Mesendoderm (in vitro differentiated cells): Measurements from ENCODE around the gene PCSK6.

Experiments used
- DNase-seq: peaks from one replicate; pipeline ENCODE4 v3.0.0; 2013
- H2AK5ac ChIP-seq: 2 replicates; pipeline ENCODE4 v1.6.1; 2013; ENCODE audit warnings: low read length, inconsistent platforms
- H2BK120ac ChIP-seq: 2 replicates; pipeline ENCODE4 v1.6.1; 2013; ENCODE audit warnings: low read depth, mild to moderate bottlenecking, low read length, moderate library complexity, mixed read lengths
- H2BK15ac ChIP-seq: replicated peaks from 2 replicates; pipeline ENCODE4 v1.6.1; 2013; ENCODE audit warnings: low read depth, mild to moderate bottlenecking, moderate library complexity
- H2BK5ac ChIP-seq: 2 replicates; pipeline ENCODE4 v1.6.1; 2013; ENCODE audit warnings: low read length, inconsistent platforms
- H3K18ac ChIP-seq: 2 replicates; pipeline ENCODE4 v1.6.1; 2013; ENCODE audit warnings: mild to moderate bottlenecking, low read length, mixed read lengths
- H3K23ac ChIP-seq: one replicate; pipeline ENCODE4 v1.6.1; 2013; ENCODE audit warnings: low read length
- H3K27ac ChIP-seq: 2 replicates; pipeline ENCODE4 v1.5.1; 2013; ENCODE audit warnings: low read depth, mild to moderate bottlenecking, inconsistent platforms, low read length, moderate library complexity
- H3K27me3 ChIP-seq: 2 replicates; pipeline ENCODE4 v1.6.1; 2013; ENCODE audit warnings: low read length, control low read depth, mild to moderate bottlenecking, inconsistent platforms; ENCODE audit not compliant: insufficient read depth, poor library complexity
- H3K36me3 ChIP-seq: 2 replicates; pipeline ENCODE4 v1.6.1; 2013; ENCODE audit warnings: low read length, inconsistent platforms; ENCODE audit not compliant: control insufficient read depth, insufficient read depth
- H3K4ac ChIP-seq: one replicate; pipeline ENCODE4 v1.6.1; 2013; ENCODE audit warnings: low read depth, mild to moderate bottlenecking, low read length, moderate library complexity
- H3K4me1 ChIP-seq: 2 replicates; pipeline ENCODE4 v1.6.1; 2013; ENCODE audit warnings: low read depth, low read length, inconsistent platforms; ENCODE audit not compliant: control insufficient read depth
- H3K4me2 ChIP-seq: 2 replicates; pipeline ENCODE4 v1.6.1; 2013; ENCODE audit warnings: low read length
- H3K4me3 ChIP-seq: 2 replicates; pipeline ENCODE4 v1.5.1; 2013; ENCODE audit warnings: mild to moderate bottlenecking, low read length
- H3K56ac ChIP-seq: one replicate; pipeline ENCODE4 v1.6.1; 2013; ENCODE audit warnings: low read length
- H3K79me1 ChIP-seq: 2 replicates; pipeline ENCODE4 v1.6.1; 2013; ENCODE audit warnings: low read length, inconsistent platforms
- H3K79me2 ChIP-seq: 2 replicates; pipeline ENCODE4 v1.6.1; 2013; ENCODE audit warnings: mild to moderate bottlenecking, low read length; ENCODE audit not compliant: control insufficient read depth, insufficient read depth
- H3K9ac ChIP-seq: 2 replicates; pipeline ENCODE4 v1.6.1; 2013; ENCODE audit warnings: low read length, inconsistent platforms
- H4K5ac ChIP-seq: one replicate; pipeline ENCODE4 v1.6.1; 2013; ENCODE audit warnings: low read length
- H4K8ac ChIP-seq: one replicate; pipeline ENCODE4 v1.6.1; 2013; ENCODE audit warnings: low read depth, mild to moderate bottlenecking, control low read depth, low read length, moderate library complexity
- WGBS: extraction: QIAGEN DNeasy Blood & Tissue Kit; methylation state at CpG from one replicate; pipeline ENCODE4 v1.1.7; 2013; ENCODE audit warnings: low lambda C conversion rate, missing lambda C conversion rate; ENCODE audit not compliant: insufficient coverage; ENCODE audit errors: extremely low coverage; 5-methylcytosine and 5-hydroxymethylcytosine counted together

Gene PCSK6

DNA sequence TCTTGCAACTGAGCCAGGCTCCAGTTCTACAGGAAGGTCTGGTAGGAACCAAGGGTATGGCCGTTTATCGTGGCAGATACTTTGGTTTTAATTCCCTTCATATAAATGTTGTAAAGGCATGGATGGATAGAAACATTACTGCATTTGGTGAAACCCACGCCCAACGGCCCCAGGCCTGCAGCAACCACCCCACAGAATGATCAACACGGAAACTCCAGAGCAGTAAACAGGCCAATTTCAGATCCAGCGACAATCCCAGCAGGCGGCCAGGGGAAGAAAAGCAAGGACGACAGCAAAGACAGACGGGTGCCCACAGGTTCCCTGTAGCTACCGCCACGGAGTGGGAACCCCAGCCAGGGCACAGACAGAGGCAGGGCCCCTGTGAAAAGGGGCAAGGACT is 32.6 kb upstream of the PCSK6 start:
- WGBS, result no CpG with 5 or more reads among the region's 11 CpGs

GRCh38 chr15:101521591-101521990 is 32.1 kb upstream of the PCSK6 start:
- no peak overlapping the region for H3K4ac ChIP-seq
- no peak overlapping the region for H2BK15ac ChIP-seq
- H3K56ac ChIP-seq, result no peak overlapping the region
- H4K5ac ChIP-seq, result no peak overlapping the region
- H3K27ac ChIP-seq, result no peak overlapping the region
- no peak overlapping the region for H4K8ac ChIP-seq
- no peak overlapping the region for H3K4me2 ChIP-seq
- WGBS, result no CpG with 5 or more reads among the region's 5 CpGs
- H2BK5ac ChIP-seq, result no peak overlapping the region
- no peak overlapping the region for H3K23ac ChIP-seq
- H3K27me3 ChIP-seq, result no peaks in the 10 kb centered on the region
- H3K4me3 ChIP-seq, result no peak overlapping the region
- no peaks in the 10 kb centered on the region for H3K36me3 ChIP-seq
- no peak for DNase-seq
- no peaks in the 10 kb centered on the region for H3K4me1 ChIP-seq
- no peak overlapping the region for H2BK120ac ChIP-seq
- H3K18ac ChIP-seq, result no peak overlapping the region
- no peak overlapping the region for H3K9ac ChIP-seq
- H2AK5ac ChIP-seq, result no peak overlapping the region
- no peaks in the 10 kb centered on the region for H3K79me2 ChIP-seq
- H3K79me1 ChIP-seq, result no peaks in the 10 kb centered on the region

More for the DNA sequence above, 32.6 kb upstream of the PCSK6 start:
- no peak overlapping the region for H2BK120ac ChIP-seq
- H2BK15ac ChIP-seq, result no peak overlapping the region
- no peaks in the 10 kb centered on the region for H3K4me1 ChIP-seq
- no peaks in the 10 kb centered on the region for H3K36me3 ChIP-seq
- no peaks in the 10 kb centered on the region for H3K79me2 ChIP-seq
- no peak overlapping the region for H3K23ac ChIP-seq
- no peak overlapping the region for H3K56ac ChIP-seq
- no peak overlapping the region for H4K8ac ChIP-seq
- H3K9ac ChIP-seq, result no peak overlapping the region
- H2BK5ac ChIP-seq, result no peak overlapping the region
- no peak overlapping the region for H3K4me2 ChIP-seq
- H3K79me1 ChIP-seq, result no peaks in the 10 kb centered on the region
- no peak for DNase-seq
- no peak overlapping the region for H3K4me3 ChIP-seq
- H3K4ac ChIP-seq, result no peak overlapping the region
- no peak overlapping the region for H2AK5ac ChIP-seq
- H3K18ac ChIP-seq, result no peak overlapping the region
- no peaks in the 10 kb centered on the region for H3K27me3 ChIP-seq
- no peak overlapping the region for H3K27ac ChIP-seq
- no peak overlapping the region for H4K5ac ChIP-seq

GRCh38 chr15:101521069-101521468 is 31.6 kb upstream of the PCSK6 start:
- Histone ChIP-seq H3K79me1 (no peaks in the 10 kb centered on the region), H3K23ac (no peak overlapping the region), H3K4me2 (no peak overlapping the region), H3K27ac (no peak overlapping the region), H3K36me3 (no peaks in the 10 kb centered on the region), H3K18ac (no peak overlapping the region), H4K5ac (no peak overlapping the region), H3K4me1 (no peaks in the 10 kb centered on the region), H2BK120ac (no peak overlapping the region), H2BK15ac (no peak overlapping the region), H3K27me3 (no peaks in the 10 kb centered on the region), H4K8ac (no peak overlapping the region), H2AK5ac (no peak overlapping the region), H3K56ac (no peak overlapping the region), H2BK5ac (no peak overlapping the region), H3K79me2 (no peaks in the 10 kb centered on the region), H3K4ac (no peak overlapping the region), H3K4me3 (no peak overlapping the region), H3K9ac (no peak overlapping the region)
- no peak for DNase-seq
- no CpG with 5 or more reads among the region's 3 CpGs for WGBS

DNA sequence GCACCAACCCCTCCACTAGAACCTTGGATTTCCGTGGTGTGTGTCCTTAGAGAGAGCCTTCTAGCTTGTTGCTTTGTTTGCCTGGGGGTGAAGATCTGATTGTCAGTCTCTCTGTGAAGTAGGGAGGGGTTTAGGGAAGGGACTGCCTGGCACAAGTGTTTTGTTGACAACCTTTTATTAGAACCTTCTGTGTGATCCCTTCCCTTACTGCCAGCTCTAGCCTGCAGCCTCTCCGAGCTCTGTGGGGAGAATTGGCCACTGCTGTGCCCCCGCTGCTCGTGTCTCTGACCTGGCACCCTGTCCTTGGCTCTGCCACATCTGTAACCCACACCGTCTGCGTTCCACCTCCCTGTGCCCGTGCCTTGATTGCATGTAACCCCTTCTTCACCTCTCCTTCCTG is 30.9 kb upstream of the PCSK6 start:
- no peaks in the 10 kb centered on the region for H3K36me3 ChIP-seq
- WGBS, result no CpG with 5 or more reads among the region's 7 CpGs

GRCh38 chr15:101517504-101517903 is 28.0 kb upstream of the PCSK6 start:
- Histone ChIP-seq H2BK5ac (no peak overlapping the region), H3K79me1 (no peaks in the 10 kb centered on the region), H3K27me3 (no peaks in the 10 kb centered on the region), H3K27ac (no peak overlapping the region), H3K4me1 (no peaks in the 10 kb centered on the region), H3K56ac (no peak overlapping the region), H3K4ac (no peak overlapping the region), H2BK15ac (no peak overlapping the region), H2AK5ac (no peak overlapping the region), H3K79me2 (no peaks in the 10 kb centered on the region), H2BK120ac (no peak overlapping the region), H3K23ac (no peak overlapping the region), H3K18ac (no peak overlapping the region), H3K4me3 (no peak overlapping the region), H3K36me3 (no peaks in the 10 kb centered on the region), H3K4me2 (no peak overlapping the region), H3K9ac (no peak overlapping the region), H4K5ac (no peak overlapping the region), H4K8ac (no peak overlapping the region)
- no peak for DNase-seq

More for the DNA sequence above, 30.9 kb upstream of the PCSK6 start:
- Histone ChIP-seq H3K4me2 (no peak overlapping the region), H3K4me1 (no peaks in the 10 kb centered on the region), H3K79me1 (no peaks in the 10 kb centered on the region), H3K79me2 (no peaks in the 10 kb centered on the region), H4K8ac (no peak overlapping the region), H3K56ac (no peak overlapping the region), H2BK5ac (no peak overlapping the region), H3K18ac (no peak overlapping the region), H2BK15ac (no peak overlapping the region), H3K4me3 (no peak overlapping the region), H3K23ac (no peak overlapping the region), H3K4ac (no peak overlapping the region), H2BK120ac (no peak overlapping the region), H3K27me3 (no peaks in the 10 kb centered on the region), H3K9ac (no peak overlapping the region), H3K27ac (no peak overlapping the region), H4K5ac (no peak overlapping the region), H2AK5ac (no peak overlapping the region)
- no peak for DNase-seq

DNA sequence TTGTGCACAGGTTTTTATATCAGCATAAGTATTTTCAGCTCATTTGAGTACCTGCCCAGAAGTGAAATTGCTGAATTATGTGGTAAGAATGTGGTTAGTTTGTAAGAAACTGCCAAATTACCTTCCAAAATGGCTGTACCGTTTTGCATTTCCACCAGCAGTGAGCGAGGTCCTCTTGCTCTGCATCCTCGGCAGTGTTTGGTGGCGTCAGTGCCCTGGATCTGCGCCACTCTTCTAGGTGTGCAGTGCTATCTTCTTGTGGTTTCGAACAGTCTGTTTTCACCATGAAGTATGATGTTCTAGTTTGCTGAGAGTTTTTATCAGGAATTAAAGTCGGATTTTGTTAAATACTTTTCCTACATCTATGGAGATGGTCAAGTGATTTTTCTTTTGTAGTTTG is 24.8 kb upstream of the PCSK6 start:
- H3K79me2 ChIP-seq, result no peaks in the 10 kb centered on the region
- H3K4me3 ChIP-seq, result no peak overlapping the region
- DNase-seq, result no peak
- H3K9ac ChIP-seq, result no peak overlapping the region
- H4K8ac ChIP-seq, result no peak overlapping the region
- no peak overlapping the region for H3K18ac ChIP-seq
- H3K27ac ChIP-seq, result no peak overlapping the region
- no peak overlapping the region for H3K4me2 ChIP-seq
- H2AK5ac ChIP-seq, result no peak overlapping the region
- WGBS, result no CpG with 5 or more reads among the region's 7 CpGs
- no peak overlapping the region for H3K4ac ChIP-seq
- H3K36me3 ChIP-seq, result no peaks in the 10 kb centered on the region
- no peaks in the 10 kb centered on the region for H3K79me1 ChIP-seq
- H3K4me1 ChIP-seq, result no peaks in the 10 kb centered on the region
- H2BK5ac ChIP-seq, result no peak overlapping the region
- H2BK15ac ChIP-seq, result no peak overlapping the region
- H3K27me3 ChIP-seq, result no peaks in the 10 kb centered on the region
- no peak overlapping the region for H2BK120ac ChIP-seq
- no peak overlapping the region for H3K56ac ChIP-seq
- H3K23ac ChIP-seq, result no peak overlapping the region
- H4K5ac ChIP-seq, result no peak overlapping the region
